ENCODE data around the gene GFI1. TPM values are rescaled to one million over a fixed set of nuclear protein-coding genes. Genes with fewer than 3 reads are reported as not detected.

GFI1 gene
- total RNA-seq, 4 donors from 2014 or later, result 0.26 to 2.4 (median 0.95) TPM; not detected in 1

DNA sequence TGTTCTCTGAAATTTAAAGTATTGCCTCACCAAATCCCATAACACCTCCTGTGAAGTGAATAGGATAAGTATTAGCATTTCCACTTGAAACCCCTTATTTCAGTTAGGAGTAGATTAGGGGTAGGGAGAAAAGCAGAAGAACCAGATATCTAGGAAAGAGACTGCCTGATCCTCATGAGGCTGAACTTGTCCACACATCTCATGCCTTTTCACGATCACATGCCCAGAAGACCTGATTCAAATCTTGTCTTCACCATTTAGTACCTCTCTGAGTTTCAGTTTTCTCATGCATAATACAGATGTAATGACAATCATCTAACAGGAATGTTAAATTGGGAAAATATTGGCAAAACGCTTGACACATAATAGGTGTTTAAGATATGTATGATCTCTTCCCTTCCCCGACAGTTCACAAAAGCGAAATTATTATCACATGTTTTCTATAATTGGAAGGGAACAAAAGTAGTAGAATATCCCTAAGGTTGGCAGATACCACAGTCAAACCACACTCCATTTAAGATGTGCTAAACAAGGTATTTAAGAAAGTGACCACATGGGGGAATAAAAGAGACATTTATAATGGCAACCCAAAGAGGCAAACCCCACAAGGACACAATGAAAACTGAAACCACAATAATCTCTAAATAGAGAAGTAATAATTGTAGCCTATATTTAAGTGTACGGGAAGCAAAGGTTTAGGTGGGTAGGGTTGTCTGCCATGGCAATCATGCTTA, 25.2 kb downstream of the GFI1 start:
- intact Hi-C loops (cut with DNase I; ENCODE audit: low total_unique reads), result no loop called here

DNA sequence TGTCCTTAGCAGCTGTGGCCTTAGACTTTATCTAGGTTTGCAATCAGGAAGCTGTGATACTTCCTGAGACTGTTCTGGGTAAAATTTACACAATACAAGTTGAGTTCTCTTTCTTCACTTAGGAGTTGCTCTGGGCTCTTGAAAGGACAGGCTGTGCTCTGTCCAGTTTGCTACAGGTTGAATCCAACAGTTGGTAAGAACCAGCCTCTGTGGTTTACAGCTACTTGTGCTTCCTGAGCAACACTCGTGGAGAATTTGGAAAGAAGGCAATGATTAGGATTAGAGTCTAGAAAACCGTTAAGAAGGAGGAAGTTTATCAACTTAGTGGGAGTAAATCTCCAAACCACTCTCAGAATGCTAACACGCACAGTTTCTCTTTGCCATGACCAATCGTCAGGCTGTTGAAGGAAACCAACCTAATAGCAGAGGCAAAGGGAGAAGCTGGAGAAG, 26.8 kb downstream of the GFI1 start:
- TF ChIP-seq, protein P1, sequence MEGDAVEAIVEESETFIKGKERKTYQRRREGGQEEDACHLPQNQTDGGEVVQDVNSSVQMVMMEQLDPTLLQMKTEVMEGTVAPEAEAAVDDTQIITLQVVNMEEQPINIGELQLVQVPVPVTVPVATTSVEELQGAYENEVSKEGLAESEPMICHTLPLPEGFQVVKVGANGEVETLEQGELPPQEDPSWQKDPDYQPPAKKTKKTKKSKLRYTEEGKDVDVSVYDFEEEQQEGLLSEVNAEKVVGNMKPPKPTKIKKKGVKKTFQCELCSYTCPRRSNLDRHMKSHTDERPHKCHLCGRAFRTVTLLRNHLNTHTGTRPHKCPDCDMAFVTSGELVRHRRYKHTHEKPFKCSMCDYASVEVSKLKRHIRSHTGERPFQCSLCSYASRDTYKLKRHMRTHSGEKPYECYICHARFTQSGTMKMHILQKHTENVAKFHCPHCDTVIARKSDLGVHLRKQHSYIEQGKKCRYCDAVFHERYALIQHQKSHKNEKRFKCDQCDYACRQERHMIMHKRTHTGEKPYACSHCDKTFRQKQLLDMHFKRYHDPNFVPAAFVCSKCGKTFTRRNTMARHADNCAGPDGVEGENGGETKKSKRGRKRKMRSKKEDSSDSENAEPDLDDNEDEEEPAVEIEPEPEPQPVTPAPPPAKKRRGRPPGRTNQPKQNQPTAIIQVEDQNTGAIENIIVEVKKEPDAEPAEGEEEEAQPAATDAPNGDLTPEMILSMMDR (IDR thresholded peaks at IDR 0.05), result no peak
- TF ChIP-seq POLR2A (IDR thresholded peaks at IDR 0.05), result no peak

More for the DNA sequence above, 25.2 kb downstream of the GFI1 start:
- Histone ChIP-seq H3K4me3 (no peak overlapping the region), H3K27me3 (no peaks in the 10 kb centered on the region), H3K9me3 (no peaks in the 10 kb centered on the region), H3K27ac (no peak overlapping the region), H3K36me3 (no peaks in the 10 kb centered on the region), H3K4me1 (no peaks in the 10 kb centered on the region)
- no peak for DNase-seq
- TF ChIP-seq, protein P1 (IDR thresholded peaks at IDR 0.05), result no peak
- TF ChIP-seq POLR2A (IDR thresholded peaks at IDR 0.05), result no peak

GRCh38 chr1:92458146-92458545, 28.6 kb downstream of the GFI1 start:
- intact Hi-C loops (cut with DNase I; ENCODE audit: low total_unique reads), result no loop called here
- H3K36me3 ChIP-seq, result no peaks in the 10 kb centered on the region
- no peak overlapping the region for H3K4me3 ChIP-seq
- no peak overlapping the region for H3K27ac ChIP-seq
- no peaks in the 10 kb centered on the region for H3K4me1 ChIP-seq
- H3K9me3 ChIP-seq, result no peaks in the 10 kb centered on the region
- no peak for DNase-seq
- TF ChIP-seq, protein P1 (IDR thresholded peaks at IDR 0.05), result no peak
- no peak for TF ChIP-seq POLR2A (IDR thresholded peaks at IDR 0.05)
- no peaks in the 10 kb centered on the region for H3K27me3 ChIP-seq

More for the DNA sequence above, 26.8 kb downstream of the GFI1 start:
- no peaks in the 10 kb centered on the region for H3K36me3 ChIP-seq
- no peaks in the 10 kb centered on the region for H3K9me3 ChIP-seq
- H3K4me1 ChIP-seq, result no peaks in the 10 kb centered on the region
- no peak overlapping the region for H3K4me3 ChIP-seq
- no peak for DNase-seq
- no peak overlapping the region for H3K27ac ChIP-seq
- intact Hi-C loops (cut with DNase I; ENCODE audit: low total_unique reads), result no loop called here
- no peaks in the 10 kb centered on the region for H3K27me3 ChIP-seq

DNA sequence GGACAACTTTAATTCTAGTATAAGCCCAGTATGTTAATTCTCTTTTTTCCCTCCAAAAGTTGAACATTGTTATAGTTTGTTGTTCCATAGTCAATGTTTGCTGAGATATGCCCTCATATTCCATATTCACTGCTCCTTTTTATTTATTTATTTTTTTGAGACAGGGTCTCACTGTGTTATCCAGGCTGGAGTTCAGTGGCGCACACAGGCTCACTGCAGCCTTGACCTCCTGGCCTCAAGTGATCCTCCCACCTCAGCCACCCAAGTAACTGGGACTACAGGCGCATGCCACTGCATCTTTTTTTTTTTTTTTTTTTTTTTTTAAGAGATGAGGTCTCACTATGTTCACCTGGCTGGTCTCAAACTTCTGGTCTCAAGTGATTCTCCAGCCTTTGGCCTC, 38.7 kb downstream of the GFI1 start:
- TF ChIP-seq POLR2A (IDR thresholded peaks at IDR 0.05), result no peak
- TF ChIP-seq, protein P1 (IDR thresholded peaks at IDR 0.05), result no peak
- Histone ChIP-seq H3K36me3 (no peaks in the 10 kb centered on the region), H3K9me3 (no peaks in the 10 kb centered on the region), H3K4me1 (no peaks in the 10 kb centered on the region), H3K27me3 (no peaks in the 10 kb centered on the region), H3K4me3 (no peak overlapping the region), H3K27ac (no peak overlapping the region)
- DNase-seq, result no peak
- intact Hi-C loops (cut with DNase I; ENCODE audit: low total_unique reads), result no loop called here

DNA sequence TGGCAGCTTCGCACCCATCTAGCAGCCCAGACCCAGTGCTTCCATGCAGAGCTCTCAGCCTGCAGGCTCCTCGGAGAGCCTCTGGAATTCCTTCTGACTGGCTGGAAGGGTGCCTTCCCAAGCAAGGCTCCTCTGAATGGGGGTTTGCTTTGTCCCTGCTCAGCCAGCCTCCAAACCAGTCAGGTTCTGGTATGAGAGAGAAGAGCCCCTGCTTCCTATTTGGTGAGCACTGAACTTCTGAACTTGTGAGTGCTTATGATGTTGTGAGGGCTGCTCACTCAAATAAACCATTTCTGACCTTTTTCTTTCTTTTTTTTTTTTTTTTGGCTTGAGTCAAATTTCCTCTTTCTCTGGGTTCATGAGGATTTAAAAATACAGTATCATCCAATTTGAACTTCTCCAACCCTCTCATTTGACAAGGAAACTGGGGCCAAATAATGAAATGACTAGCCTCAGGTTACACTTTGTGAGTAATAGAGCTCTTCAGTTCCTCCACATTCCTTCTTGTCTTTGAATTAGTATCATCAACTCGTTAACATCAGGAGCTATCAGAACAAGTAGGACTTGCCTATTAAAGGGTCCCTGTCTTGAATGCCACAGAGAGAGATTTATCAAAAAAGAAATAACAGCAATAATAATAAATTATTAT, 39.6 kb downstream of the GFI1 start:
- H3K27me3 ChIP-seq, result no peaks in the 10 kb centered on the region
- no peak overlapping the region for H3K27ac ChIP-seq
- H3K4me1 ChIP-seq, result no peaks in the 10 kb centered on the region
- DNase-seq, result no peak
- H3K9me3 ChIP-seq, result no peaks in the 10 kb centered on the region
- intact Hi-C loops (cut with DNase I; ENCODE audit: low total_unique reads), result no loop called here
- TF ChIP-seq, protein P1 (IDR thresholded peaks at IDR 0.05), result no peak
- no peak for TF ChIP-seq POLR2A (IDR thresholded peaks at IDR 0.05)
- H3K4me3 ChIP-seq, result no peak overlapping the region
- no peaks in the 10 kb centered on the region for H3K36me3 ChIP-seq

Measured in uterus (tissue), 4 donors.